Stomach (tissue), 4 donors: ENCODE measurements around the gene ANO1.

ENCODE experiments used
- CTCF ChIP-seq, 7 experiments: fragments of 450-650 bp in 4 of 7; fragments of 200-600 bp in 3 of 7; sonication (generic) in 3 of 7; IDR thresholded peaks; one replicate each; pipeline ENCODE4 v1.5.1; 2016 to 2019; ENCODE audit warnings: antibody characterized with exemption in 7 of 7, control low read depth in 2 of 7, mild to moderate bottlenecking in 1 of 7
- EP300 ChIP-seq: sonication (generic); formaldehyde crosslinking; IDR thresholded peaks from one replicate; pipeline ENCODE4 v1.6.1; 2017; ENCODE audit warnings: antibody characterized with exemption
- POLR2A ChIP-seq, 4 donors: fragments of 450-650 bp; IDR thresholded peaks; one replicate each; pipeline ENCODE4 v1.6.1; 2016; ENCODE audit warnings: antibody characterized with exemption in 4 of 4, control low read depth in 2 of 4, mild to moderate bottlenecking in 1 of 4, moderate library complexity in 1 of 4
- POLR2AphosphoS5 ChIP-seq, 3 donors: sonication (generic); formaldehyde crosslinking; IDR thresholded peaks; one replicate each; pipeline ENCODE4 v1.6.1; 2016; ENCODE audit warnings: antibody characterized with exemption in 3 of 3

GRCh38 chr11:70079691-70080090 lies 1.6 kb downstream of the ANO1 start:
- TF ChIP-seq CTCF (IDR thresholded peaks at IDR 0.05) (no peak), POLR2AphosphoS5 (IDR thresholded peaks at IDR 0.05) (no peak), POLR2A (IDR thresholded peaks at IDR 0.05) (no peak), EP300 (no peak)
